TTC549 (cell line): ENCODE results near the gene ALPP.
"Not testable (repeated sequence)": the region's sequence is repeated elsewhere in the genome, so short reads cannot be mapped to it uniquely, and the experiment has no call there.

Source experiments
- FAIRE-seq: peaks from 2 replicates; lab custom pipeline; 2012; peaks lifted over from hg19 to GRCh38; lab: Jason Lieb, UNC

ALPP gene

DNA sequence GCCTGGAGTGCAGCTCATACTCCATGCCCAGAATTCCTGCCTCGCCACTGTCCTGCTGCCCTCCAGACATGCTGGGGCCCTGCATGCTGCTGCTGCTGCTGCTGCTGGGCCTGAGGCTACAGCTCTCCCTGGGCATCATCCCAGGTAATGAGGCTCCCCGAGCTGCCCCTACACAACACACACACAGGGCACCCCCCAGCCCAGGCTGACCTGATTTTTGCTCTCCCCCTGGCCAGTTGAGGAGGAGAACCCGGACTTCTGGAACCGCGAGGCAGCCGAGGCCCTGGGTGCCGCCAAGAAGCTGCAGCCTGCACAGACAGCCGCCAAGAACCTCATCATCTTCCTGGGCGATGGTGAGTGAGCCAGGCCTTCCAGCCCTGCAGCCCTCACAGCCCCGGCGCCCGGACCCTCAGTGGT is at the start of gene ALPP:
ALPP (plus strand) TSS at position 17 of the 417 bp plus-strand sequence; CDS start at position 69, 52 bp downstream.
- FAIRE-seq: not testable (repeated sequence)

DNA sequence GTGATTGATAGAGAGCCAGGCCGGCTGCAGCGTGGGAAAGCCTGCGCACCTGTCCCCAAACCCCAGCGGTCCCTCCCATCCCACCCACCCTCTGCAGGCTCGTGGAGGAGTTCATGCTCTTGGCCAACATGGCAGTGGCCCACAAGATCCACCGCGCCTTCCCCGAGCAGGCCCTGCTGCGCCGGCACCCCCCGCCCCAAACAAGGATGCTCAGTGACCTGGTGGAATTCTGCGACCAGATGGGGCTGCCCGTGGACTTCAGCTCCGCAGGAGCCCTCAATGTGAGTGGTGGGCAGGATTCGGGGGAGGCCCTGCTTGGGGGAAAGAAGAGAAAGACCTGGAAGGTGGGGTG is 48.9 kb upstream of the ALPP start:
- FAIRE-seq: no peak

DNA sequence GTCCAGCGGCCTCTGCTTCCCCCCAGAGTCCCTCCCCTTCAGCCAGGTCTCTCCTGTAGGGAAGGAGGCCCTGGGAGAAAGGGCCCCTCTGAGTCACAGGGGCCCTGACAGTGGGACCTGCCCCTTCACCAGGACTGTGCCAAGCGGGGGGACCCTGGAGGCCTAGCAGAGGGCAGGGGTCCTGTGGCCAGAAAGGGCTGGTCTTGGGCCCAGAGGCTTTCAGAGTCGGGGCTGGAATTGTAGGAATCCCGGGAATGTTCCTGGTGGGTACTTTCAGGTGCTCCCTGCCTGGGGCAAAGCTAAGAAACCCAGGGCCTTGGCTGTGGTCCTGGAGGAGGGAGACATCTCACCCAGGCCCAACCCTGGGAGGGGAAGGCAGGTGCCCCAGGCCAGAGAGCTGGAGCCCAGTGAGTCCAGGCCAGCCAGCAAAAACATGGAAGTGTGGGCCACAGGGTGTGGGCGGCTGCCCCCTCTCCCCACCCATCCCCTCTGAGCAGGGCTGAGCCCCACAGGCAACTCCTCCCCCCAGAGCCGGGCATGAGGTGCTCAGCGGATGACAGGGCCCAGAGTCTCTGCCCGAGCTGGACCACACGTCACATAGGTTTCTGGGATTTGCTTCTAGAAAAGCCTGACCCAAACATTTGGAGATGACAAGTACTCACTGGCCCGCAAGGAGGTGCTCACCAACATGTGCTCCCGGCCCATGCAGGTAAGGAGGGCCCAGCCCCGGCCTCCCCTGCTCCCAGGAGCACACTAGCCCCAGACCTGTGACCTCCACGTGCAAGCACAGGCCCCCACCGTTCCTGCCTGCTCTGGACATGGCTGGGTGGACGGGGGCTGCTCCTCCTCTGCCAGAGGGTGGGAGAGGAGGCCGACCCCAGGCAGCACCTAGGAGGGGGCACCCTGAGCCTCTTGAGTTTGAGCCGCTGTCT is 48.2 kb upstream of the ALPP start:
- FAIRE-seq: no peak

DNA sequence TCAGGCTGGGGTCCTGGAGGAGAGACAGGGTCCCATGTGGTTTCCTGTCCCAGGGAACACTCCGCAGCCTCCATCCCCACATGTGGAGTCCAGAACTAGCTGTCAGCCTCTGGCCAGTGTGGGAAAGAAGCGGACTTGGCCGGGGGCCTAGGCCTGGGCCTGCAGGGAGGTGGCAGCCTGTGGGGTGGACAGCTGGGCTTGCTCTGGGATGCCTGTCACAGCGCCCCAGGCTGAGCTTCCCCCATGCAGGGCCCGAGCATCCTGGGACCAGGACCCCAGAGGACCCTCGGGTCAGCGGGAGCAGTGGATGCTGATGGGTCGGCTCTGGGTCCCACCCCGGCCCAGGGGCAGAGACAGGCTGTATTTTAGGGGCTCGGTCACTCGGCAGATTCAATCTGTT is 47.5 kb upstream of the ALPP start:
- FAIRE-seq: not testable (repeated sequence)

DNA sequence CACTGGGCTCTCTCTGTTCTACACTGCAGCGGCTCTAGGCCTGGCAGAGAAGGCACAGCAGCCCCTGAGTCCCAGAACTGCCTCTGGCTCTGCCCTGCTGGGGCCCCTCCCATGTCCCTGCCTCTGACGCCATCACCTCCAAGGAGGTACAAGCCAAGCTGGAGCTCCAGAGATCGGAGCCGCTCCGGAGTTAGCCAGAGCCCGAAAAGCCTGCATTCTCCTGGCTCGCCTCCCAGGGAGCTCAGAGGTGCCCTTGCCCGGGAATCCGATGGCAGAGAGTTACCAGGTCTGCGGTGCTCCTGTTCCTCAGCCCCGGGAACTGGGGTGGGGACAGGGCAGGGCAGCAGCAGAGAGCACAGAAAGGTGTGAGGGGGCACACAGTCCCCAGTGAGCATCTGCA is 46.9 kb upstream of the ALPP start:
- FAIRE-seq: not testable (repeated sequence)

DNA sequence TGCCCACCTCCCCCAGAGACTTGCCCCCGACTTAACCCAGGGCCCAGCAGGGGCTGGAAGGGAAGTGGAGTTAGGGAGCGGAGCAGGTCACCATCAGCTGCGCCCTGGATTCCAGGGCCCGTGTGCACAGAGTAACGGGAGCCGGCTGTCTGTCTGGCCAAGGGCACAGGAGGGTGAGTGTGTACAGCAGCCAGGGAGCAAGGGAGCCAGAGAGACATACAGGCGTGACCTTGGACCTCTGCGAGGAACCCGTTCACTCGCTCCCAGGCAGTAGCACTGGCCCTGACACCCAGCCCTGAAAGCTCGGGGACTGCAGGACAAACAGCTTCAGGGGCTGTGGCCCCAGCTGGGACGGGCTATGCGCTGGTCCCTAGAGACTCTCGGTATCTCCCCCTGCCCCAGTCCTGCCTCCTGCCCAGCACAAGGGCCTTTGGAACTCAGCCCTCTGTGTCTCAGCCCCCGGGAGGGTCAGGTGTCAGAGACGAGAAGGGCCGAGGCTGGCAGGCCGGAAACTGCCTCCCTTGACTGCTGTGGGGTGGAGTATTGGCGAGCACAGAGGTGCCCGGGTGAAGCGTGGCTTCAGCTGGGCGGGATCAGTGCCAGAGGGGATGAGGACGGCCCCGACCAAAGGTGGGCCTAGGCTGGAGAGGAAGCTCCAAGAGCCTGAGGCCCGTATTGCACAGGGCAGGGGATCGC is 46.2 kb upstream of the ALPP start:
- FAIRE-seq: not testable (repeated sequence)

DNA sequence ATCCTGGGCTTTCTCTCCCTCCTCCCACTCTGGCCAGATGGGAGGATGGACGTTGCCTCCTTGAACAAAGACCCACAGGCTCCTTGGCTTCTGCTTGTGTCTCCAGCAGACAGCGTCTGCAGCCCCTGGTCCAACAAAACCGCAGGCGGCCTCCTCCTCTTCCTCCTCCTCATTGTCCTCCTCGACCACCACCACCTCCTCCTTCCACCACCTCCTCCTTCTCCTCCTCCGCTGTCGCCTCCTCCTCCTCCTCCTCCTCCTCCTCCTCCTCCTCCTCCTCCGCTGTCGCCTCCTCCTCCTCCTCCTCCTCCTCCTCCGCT is 45.7 kb upstream of the ALPP start:
- no peak for FAIRE-seq

DNA sequence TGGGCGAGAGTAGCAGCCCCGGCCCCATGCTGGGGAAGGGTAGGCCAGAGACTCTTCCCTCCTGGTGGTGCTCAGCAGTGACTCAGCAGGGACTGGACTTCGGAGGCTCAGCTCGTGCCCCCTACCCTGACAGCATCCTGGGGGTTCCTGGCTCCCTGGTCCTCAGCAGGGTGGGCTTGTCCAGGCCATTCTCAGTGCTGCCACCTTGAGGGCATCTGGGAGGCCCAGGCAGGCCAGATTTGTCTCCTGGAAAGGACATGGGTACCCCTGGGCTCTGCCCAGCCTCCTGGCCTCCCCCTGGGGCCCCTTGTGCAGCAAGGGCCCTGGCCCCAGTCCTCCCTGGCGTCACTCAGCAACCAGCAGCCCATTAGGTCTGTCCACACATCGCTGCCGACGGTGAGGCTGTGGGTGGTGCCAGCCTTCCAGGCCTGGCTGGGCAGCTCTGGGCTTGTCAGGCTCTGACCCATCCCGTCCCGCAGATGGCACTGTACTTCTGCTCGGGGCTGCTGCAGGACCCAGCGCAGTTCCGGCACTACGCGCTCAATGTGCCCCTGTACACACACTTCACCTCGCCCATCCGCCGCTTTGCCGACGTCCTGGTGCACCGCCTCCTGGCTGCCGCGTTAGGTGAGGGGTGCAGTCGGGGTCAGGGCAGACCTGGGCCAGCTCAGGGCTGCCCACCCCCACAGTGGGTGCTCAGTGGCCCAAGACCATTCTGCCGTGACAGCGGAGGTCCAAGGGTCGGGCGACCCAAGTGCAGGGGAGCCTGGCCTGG is 45.0 kb upstream of the ALPP start:
- no peak for FAIRE-seq

DNA sequence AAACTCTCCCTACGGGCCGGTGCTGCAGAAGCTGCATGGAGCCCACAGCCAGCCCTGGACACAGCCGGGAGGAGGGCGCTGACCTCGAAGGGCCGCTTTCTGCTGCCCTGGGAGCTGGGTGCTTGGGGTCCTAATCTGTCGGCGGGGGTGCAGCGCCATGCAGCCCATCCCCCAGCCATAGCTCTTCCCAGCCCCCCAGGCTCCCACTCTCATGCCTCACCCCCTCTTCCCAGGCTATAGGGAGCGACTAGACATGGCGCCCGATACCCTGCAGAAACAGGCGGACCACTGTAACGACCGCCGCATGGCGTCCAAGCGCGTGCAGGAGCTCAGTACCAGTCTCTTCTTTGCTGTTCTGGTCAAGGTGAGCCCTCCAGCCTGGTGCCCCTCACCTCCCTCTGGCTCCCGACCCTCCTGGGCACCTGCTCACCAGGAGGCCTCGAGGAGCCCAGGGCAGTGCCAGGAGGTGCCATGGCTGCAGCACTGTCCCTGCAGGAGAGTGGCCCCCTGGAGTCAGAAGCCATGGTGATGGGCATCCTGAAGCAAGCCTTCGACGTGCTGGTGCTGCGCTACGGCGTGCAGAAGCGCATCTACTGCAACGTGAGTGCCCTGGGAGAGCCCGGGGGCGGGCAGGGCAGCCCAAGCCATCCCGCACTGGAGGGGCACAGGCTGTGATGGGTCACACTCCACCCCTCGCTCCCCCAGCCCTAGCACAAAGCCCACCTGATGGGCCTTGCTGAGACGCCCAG is 44.2 kb upstream of the ALPP start:
- FAIRE-seq: not testable (repeated sequence)

DNA sequence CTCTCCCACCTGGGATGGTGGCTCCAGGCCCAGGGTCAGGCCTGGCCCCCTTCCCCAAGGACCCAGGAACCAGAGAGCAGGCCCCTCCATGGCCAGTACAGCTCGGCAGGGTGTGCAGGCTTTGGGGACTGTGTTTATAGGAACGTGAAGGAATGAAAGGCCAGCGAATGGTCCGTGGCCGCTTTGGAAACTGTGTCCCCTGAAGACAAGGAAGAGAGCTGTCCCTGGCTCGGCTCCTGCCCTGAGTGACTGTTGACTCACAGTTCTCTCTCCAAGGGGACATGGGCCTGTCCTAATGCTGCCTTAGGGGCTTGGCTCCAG is 43.7 kb upstream of the ALPP start:
- FAIRE-seq: not testable (repeated sequence)

DNA sequence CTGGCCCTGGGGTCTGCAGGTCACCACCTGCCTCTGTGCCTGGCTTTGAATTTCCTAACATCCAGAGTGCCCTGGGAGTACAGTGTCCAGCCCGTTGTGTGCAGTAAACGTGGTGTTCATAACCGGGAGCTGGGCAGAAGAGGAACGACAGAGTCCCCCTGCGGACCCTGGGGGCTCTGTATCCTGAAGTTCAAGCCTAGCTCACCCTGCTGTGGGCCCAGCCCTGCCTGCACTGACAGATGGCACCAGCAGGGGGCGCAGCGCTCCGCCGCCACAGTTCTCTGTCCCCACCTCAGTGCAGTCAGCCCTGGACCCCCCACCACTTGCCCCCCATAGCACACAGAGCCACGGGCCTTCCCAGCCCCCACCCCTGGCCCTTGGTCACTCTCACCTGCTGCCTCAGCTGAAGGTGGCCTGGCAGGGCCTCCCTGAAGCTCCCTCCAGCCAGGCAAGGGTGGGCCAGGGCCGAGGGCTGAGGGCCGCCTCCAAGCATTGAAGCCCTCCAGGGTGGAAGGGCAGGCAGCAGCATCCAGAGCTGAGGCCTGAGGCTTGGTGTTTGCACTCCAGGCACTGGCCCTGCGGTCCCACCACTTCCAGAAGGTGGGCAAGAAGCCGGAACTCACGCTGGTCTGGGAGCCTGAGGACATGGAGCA is 43.2 kb upstream of the ALPP start:
- FAIRE-seq: not testable (repeated sequence)

DNA sequence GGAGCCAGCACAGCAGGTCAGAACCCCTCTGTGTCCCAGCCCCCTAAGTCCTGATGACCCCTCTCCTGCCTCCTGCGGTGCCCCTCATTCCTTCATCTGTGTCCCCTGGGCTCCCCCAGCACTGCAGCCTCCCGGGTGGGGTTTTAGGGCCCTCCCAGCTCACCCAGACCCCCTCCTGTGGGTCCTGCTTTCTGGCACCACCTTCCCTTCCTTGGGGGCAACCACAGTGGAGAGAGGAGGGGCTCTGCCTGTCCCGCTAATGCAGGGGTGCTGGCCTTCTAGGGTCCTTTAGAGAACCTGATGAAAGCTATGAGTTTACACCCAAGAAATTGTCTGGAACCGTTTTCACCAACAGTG is 42.7 kb upstream of the ALPP start:
- FAIRE-seq: no peak

DNA sequence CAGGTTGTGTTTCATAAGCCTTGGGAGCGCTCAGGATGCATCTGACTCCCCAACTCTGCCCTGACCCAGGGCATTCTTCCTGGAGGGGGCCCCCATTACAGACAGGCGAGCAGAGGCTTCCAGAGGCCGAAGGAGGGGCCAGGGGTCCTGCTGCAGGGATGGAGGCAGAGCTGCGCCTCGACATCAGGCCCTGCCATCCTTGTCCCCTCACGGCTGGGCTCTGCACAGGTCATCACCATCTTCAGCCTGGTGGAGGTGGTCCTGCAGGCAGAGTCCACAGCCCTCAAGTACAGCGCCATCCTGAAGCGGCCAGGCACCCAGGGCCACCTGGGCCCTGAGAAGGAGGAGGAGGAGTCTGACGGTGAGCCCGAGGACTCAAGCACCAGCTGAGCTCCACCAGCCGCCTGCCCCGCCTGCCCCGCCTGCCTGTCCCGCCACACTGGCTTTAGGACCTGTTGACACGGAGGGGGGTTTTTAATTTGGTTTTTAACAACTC is 42.3 kb upstream of the ALPP start:
- no peak for FAIRE-seq

DNA sequence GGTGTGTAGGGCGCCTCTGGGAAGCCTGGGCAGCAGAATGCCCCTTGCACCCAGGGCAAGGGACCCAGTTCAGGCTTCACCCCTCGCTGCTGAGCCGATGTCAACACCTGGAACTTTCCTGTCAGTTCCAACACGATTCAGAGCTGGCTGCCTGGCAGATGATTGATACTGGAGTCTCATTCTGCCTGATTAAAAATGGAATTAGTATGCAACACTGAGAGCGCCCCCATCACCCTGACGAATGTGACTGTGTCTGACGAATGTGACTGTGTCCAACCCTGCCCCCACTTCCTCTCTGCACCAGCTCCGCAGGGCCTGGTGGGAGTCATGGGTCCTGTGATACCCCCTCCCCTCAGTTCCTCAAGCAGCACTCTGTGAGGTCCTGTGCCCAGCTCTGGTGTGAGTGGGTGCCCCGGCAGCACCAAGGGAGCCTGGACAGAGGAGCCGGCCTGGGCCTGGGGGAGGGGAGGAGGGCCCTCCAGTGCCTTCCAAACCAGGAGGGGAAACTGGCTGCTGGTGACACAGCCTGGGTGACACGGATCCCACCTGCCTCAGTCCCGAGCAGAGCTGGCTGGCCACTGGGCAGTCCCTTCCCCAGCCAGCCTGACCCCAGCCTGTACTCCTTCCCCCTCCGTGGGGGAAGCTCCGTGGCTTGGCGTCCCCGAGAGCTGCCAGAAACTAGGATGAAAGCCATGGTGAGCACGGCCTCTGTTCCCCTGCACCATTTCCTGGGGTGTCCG is 41.4 kb upstream of the ALPP start:
- no peak for FAIRE-seq

DNA sequence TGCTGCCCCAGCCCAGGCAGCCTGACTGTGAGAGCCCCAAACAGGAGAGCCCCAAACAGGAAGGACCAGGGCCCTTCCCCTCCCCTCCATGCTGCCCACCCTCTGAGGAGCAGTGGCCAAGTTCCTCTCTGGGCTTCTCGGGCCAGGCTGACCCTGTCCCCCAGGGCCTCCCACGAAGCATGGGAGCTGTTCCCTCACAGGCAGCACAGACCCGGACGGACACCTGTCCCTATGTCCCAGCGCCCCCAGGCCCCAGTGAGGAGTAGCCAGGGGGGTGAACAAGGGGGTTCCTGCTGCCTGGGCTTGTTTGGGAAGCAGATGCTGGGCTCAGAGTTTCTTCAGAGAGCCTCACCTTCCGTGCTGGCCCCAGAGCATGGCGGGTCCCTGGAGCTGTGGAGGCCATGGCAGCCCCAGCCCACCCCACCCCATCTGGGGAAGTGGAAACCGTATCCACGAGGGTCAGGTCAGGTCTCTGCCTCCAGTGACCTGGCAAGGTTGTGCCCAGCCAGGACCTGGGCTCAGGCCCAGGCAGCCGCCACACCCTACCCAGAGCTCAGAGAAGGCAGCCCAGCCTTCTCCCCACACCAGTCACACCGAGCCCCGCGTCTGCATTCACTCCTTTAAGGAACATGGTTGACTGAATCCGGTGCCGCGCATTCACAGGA is 40.3 kb upstream of the ALPP start:
- FAIRE-seq: not testable (repeated sequence)

DNA sequence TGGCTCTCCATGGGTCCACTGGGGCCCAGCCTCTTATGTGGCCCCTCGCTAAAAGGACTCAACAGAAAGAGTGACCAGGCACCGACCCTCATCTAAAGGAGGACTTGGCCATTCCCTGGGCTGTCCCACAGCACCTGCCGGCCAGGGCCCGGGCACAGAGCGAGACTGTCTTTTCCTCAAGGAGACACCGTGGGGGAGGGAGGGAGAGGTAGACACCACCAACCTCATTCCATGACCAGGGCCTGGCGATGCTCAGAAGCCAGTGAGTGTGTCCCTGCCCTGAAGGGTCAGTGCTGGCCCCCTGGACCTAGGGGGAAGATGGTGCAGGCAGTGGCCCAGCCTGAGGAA is 39.8 kb upstream of the ALPP start:
- no peak for FAIRE-seq

DNA sequence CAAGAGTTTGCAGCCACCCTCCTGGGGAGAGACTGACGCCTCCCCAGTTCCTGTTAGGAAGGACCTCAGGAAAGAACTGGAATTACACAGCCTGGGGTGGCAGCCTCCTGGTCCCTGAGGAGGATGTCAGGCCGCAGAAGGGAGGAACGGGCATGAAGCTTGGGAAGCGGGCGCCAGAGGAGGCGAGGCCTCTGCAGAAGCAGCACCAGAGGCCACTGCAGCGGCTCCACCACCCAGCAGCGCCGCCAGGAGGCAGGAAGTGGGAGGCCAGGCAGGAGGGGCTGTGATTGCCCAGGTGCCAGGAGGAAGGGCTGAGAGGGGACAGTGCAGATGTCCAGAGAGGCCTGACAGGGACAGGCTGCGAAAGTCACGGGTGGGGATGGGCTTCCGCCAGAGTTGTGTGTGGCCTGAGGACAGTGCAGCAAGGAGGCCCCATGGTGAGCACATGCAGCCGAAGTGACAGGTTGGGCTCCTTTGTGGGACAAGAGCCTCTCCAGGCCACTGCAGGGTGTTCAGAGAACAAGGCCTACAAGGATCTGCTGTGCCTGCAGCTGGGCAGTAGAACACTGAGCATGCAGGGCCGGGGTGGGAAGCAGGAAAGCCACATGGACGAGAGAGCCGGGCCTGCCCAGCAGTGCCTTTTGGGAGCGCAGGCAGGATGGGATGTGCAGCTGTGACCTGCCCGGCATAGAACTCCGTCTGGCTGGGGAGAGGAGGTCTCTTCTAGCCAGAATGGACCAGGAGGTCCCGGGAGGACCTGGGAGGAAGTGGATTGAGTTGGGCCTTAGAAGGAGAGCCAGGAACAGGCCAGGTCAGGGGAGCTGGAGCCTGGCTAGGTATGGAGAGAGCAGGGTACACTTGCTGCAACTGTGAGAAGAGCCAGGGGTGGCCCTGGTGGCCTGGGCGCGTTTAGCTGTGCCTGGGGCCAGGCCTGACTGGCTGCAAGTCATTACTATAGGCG is 39.1 kb upstream of the ALPP start:
- no peak for FAIRE-seq

DNA sequence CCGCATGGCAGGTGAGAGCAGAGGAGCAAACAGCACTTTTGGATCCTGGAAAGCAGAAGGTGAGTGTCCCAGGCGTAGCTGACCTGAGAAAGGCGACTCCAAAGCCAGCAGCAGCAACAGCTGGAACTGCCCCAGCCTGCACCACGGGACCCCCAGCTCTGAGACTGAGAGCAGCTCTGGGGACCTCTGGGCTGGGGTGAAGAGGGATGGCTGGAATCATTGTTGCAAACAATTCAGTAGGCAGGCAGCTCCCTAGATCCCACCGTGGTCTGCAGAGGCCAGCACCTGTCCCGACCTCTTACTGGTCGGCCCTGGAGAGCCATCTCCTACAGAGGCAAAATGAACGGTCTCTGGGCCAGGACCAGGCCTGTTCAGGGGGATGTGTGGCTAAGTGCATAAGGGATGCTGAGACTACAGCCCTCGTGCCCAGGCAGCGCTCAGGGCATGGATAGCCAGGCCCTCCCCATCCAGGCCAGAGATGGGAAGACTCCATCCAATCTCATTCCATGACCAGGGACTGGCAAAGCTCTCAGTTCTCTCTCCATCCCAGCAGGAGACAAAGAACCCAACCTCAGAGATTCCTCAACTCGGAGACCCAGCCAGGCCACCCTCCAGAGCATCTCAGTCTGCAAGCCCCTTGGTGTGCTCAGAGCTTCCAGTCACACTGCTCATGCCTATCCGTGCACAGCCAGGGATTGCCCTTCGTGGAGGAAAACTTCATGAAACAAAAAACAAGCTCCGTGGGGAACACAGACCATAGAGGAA is 38.2 kb upstream of the ALPP start:
- FAIRE-seq: no peak
